NB4 (cell line): Measurements from ENCODE around the gene CD302.
"Not testable (repeated sequence)": the region's sequence is repeated elsewhere in the genome, so short reads cannot be mapped to it uniquely, and the experiment has no call there.

Source experiments
- DNase-seq: peaks from one replicate; pipeline ENCODE4 v3.0.0; 2010; ENCODE audit warnings: low read depth
- H3K4me3 ChIP-seq: one replicate; pipeline ENCODE4 v1.5.1; 2011; ENCODE audit warnings: mild to moderate bottlenecking, low read depth, low read length, moderate library complexity
- CTCF ChIP-seq: IDR thresholded peaks from one replicate; pipeline ENCODE4 v1.5.1; 2012; ENCODE audit warnings: low read depth, low read length
- MYC ChIP-seq: IDR thresholded peaks from 2 replicates; pipeline ENCODE4 v1.6.1; 2011; ENCODE audit warnings: low read depth, low read length
- POLR2A ChIP-seq: IDR thresholded peaks from 2 replicates; pipeline ENCODE4 v1.6.1; 2011; ENCODE audit warnings: mild to moderate bottlenecking; ENCODE audit not compliant: insufficient read length; ENCODE audit errors: extremely low read depth
- TF ChIP-seq, protein P1 (sequence below): IDR thresholded peaks from 2 replicates; pipeline ENCODE4 v1.6.1; 2011; ENCODE audit warnings: low read depth, low read length

Gene CD302

DNA sequence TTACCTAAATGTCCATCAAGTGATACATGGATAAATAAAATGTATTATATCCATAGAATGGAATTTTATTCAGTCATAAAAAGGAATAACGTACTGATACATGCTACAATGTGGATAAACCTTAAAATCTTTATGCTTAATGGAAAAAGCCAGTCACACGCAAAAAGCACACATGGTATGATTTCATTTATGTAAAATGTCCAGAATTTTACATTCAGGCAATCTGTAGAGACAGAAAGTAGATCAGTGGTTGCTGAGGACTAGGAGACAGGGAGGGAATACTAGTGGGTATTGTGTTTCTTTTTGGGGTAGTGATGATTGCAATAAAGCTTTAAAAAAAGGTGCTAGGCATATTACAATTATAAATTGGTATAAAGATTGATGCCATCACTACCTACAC lies 30.7 kb upstream of the CD302 start:
- DNase-seq: no peak
- no peak overlapping the region for H3K4me3 ChIP-seq
- TF ChIP-seq CTCF (no peak), POLR2A (no peak), MYC (no peak)
- TF ChIP-seq, protein P1, sequence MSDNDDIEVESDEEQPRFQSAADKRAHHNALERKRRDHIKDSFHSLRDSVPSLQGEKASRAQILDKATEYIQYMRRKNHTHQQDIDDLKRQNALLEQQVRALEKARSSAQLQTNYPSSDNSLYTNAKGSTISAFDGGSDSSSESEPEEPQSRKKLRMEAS: no peak

- DNase-seq, H3K4me3 ChIP-seq: not testable (repeated sequence)
These were observed 24.4 kb upstream of the CD302 start for GRCh38 chr2:159822478-159822833.

- DNase-seq, H3K4me3 ChIP-seq: not testable (repeated sequence)
These were observed 23.9 kb upstream of the CD302 start for GRCh38 chr2:159821775-159822477.

DNA sequence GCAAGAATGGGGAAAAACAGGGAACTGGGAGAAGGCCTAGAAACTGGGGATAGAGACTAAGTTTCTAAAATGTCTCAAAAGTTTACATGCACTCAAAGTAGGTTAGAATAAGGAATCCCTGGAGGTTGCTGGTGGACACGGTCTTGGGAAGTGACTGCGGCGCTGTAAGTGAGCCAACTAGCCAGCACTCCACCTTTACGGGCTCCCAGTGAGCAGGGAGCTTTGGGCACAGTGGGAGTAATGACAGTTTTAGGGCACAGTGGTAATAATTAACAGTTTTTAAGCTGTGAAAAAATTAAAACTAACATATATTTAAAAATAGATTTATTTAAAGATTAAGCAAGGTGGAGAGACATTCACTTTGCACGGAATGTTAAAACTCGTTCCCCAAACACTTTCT lies 20.9 kb upstream of the CD302 start:
- TF ChIP-seq POLR2A (no peak), MYC (no peak), CTCF (no peak)
- TF ChIP-seq, protein P1: no peak
- H3K4me3 ChIP-seq: no peak overlapping the region
- DNase-seq: no peak

- H3K4me3 ChIP-seq: no peak overlapping the region
- no peak for TF ChIP-seq POLR2A
- no peak for TF ChIP-seq CTCF
- peak; percentile 59 for DNase-seq
These were observed 19.3 kb upstream of the CD302 start for GRCh38 chr2:159817283-159817682.

GRCh38 chr2:159811232-159811631 lies 13.2 kb upstream of the CD302 start:
- no peak for TF ChIP-seq MYC
- TF ChIP-seq CTCF: no peak
- no peak for TF ChIP-seq POLR2A
- TF ChIP-seq, protein P1: no peak
- DNase-seq: no peak
- no peak overlapping the region for H3K4me3 ChIP-seq

DNA sequence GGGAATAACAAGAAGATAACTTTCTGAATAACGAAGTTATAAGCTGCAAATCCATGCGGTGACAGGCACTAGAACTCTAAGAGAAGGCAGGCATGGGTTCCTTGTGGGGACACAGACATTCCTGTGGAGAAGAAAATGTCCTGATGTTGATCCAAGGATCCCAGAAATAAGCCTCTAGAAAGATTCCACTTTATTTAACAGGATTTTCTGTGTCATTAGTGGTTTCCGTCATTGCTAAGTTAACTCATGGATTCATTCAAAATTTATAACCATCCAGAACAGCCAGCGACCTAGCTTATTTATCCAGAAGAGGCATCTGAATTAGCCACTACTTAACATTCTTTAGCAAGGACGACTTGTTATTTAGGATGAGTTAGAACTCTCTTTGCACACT lies 10.0 kb upstream of the CD302 start:
- no peak overlapping the region for H3K4me3 ChIP-seq
- no peak for DNase-seq
- TF ChIP-seq POLR2A: no peak
- TF ChIP-seq, protein P1: no peak
- no peak for TF ChIP-seq CTCF
- TF ChIP-seq MYC: no peak
